GM23338 (cell line): ENCODE measurements around the gene DOCK3.

Experiments
- CREB1 ChIP-seq: fragments of 250-450 bp; sonication (Bioruptor Pico); IDR thresholded peaks from 2 replicates; pipeline ENCODE4 v1.5.0; 2020; ENCODE audit warnings: low read depth, mild to moderate bottlenecking, moderate library complexity
- EZH2 ChIP-seq: fragments of 200-600 bp; sonication (generic); IDR thresholded peaks from one replicate; pipeline ENCODE4 v1.8.0; 2017; ENCODE audit warnings: antibody characterized with exemption, mild to moderate bottlenecking, low read depth; ENCODE audit not compliant: unreplicated experiment
- EZH2phosphoT487 ChIP-seq: fragments of 200-600 bp; sonication (generic); IDR thresholded peaks from one replicate; pipeline ENCODE4 v1.8.1; 2018; ENCODE audit warnings: antibody characterized with exemption; ENCODE audit not compliant: unreplicated experiment
- JUNB ChIP-seq: IDR thresholded peaks from one replicate; pipeline ENCODE4 v1.6.1; 2016; ENCODE audit warnings: antibody characterized with exemption; ENCODE audit not compliant: unreplicated experiment
- NANOG ChIP-seq: IDR thresholded peaks from 2 replicates; pipeline ENCODE4 v1.6.1; 2016; ENCODE audit warnings: antibody characterized with exemption, borderline replicate concordance
- POLR2AphosphoS5 ChIP-seq: IDR thresholded peaks from 2 replicates; pipeline ENCODE4 v1.6.1; 2016; ENCODE audit warnings: antibody characterized with exemption, low read depth
- STAT1 ChIP-seq: IDR thresholded peaks from one replicate; pipeline ENCODE4 v1.6.1; 2016; ENCODE audit warnings: antibody characterized with exemption; ENCODE audit not compliant: unreplicated experiment
- ZNF114 ChIP-seq: fragments of 250-450 bp; sonication (Bioruptor Pico); IDR thresholded peaks from 2 replicates; pipeline ENCODE4 v1.5.0; 2020; ENCODE audit warnings: mild to moderate bottlenecking, moderate library complexity
- ZNF331 ChIP-seq: fragments of 250-450 bp; sonication (Bioruptor Pico); IDR thresholded peaks from 2 replicates; pipeline ENCODE4 v1.5.0; 2020; ENCODE audit warnings: low read depth, mild to moderate bottlenecking, moderate library complexity
- TF ChIP-seq, protein P1 (sequence below), 2 experiments: fragments of 200-600 bp in 1 of 2; sonication (generic) in 1 of 2; conservative IDR thresholded peaks; 2 replicates each; pipeline versions ENCODE4 v1.5.1 to v1.6.1; 2016 to 2017; ENCODE audit warnings: antibody characterized with exemption in 2 of 2, low read depth in 2 of 2, mild to moderate bottlenecking in 2 of 2, moderate library complexity in 1 of 2
- TF ChIP-seq, protein P2 (sequence below): IDR thresholded peaks from one replicate; pipeline ENCODE4 v1.6.1; 2018; ENCODE audit warnings: antibody characterized with exemption; ENCODE audit not compliant: unreplicated experiment
- TF ChIP-seq, protein P3 (sequence below): fragments of 250-450 bp; sonication (Bioruptor Pico); IDR thresholded peaks from 2 replicates; pipeline ENCODE4 v1.5.0; 2020; ENCODE audit warnings: mild to moderate bottlenecking, moderate library complexity
- TF ChIP-seq, protein P4 (sequence below): IDR thresholded peaks from 2 replicates; pipeline ENCODE4 v1.6.1; 2016; ENCODE audit warnings: antibody characterized with exemption

DNA sequence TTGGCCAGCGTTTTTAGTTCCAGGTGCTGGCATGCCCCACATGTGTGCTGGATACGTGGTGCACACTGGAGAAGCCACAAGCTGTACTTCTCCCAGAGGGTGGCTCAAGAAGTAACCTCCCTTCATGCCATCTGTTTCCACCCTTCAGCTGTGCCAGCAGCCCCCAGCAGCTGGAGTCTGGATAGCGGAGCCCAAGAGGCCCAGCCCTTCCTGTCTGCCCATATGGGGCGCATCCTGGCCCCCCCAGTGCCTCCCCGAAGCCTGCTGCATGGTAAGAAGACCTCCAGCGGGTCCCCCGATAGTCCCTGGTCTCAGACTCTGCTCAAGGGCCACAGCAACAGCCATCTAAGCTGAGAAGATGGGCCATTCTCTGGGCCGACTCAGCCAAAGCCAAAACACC is 704.6 kb downstream of the DOCK3 start:
- TF ChIP-seq, protein P1, sequence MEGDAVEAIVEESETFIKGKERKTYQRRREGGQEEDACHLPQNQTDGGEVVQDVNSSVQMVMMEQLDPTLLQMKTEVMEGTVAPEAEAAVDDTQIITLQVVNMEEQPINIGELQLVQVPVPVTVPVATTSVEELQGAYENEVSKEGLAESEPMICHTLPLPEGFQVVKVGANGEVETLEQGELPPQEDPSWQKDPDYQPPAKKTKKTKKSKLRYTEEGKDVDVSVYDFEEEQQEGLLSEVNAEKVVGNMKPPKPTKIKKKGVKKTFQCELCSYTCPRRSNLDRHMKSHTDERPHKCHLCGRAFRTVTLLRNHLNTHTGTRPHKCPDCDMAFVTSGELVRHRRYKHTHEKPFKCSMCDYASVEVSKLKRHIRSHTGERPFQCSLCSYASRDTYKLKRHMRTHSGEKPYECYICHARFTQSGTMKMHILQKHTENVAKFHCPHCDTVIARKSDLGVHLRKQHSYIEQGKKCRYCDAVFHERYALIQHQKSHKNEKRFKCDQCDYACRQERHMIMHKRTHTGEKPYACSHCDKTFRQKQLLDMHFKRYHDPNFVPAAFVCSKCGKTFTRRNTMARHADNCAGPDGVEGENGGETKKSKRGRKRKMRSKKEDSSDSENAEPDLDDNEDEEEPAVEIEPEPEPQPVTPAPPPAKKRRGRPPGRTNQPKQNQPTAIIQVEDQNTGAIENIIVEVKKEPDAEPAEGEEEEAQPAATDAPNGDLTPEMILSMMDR (conservative IDR thresholded peaks at IDR 0.05; ENCODE audit: low read depth in 2 of 2): no peak
- TF ChIP-seq, protein P2, sequence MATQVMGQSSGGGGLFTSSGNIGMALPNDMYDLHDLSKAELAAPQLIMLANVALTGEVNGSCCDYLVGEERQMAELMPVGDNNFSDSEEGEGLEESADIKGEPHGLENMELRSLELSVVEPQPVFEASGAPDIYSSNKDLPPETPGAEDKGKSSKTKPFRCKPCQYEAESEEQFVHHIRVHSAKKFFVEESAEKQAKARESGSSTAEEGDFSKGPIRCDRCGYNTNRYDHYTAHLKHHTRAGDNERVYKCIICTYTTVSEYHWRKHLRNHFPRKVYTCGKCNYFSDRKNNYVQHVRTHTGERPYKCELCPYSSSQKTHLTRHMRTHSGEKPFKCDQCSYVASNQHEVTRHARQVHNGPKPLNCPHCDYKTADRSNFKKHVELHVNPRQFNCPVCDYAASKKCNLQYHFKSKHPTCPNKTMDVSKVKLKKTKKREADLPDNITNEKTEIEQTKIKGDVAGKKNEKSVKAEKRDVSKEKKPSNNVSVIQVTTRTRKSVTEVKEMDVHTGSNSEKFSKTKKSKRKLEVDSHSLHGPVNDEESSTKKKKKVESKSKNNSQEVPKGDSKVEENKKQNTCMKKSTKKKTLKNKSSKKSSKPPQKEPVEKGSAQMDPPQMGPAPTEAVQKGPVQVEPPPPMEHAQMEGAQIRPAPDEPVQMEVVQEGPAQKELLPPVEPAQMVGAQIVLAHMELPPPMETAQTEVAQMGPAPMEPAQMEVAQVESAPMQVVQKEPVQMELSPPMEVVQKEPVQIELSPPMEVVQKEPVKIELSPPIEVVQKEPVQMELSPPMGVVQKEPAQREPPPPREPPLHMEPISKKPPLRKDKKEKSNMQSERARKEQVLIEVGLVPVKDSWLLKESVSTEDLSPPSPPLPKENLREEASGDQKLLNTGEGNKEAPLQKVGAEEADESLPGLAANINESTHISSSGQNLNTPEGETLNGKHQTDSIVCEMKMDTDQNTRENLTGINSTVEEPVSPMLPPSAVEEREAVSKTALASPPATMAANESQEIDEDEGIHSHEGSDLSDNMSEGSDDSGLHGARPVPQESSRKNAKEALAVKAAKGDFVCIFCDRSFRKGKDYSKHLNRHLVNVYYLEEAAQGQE: no peak
- TF ChIP-seq EZH2 (no peak), NANOG (no peak), POLR2AphosphoS5 (no peak), EZH2phosphoT487 (no peak), JUNB (no peak), CREB1 (no peak), ZNF331 (CRISPR knock-in tag) (no peak), STAT1 (no peak), ZNF114 (CRISPR knock-in tag) (no peak)
- TF ChIP-seq, protein P3, sequence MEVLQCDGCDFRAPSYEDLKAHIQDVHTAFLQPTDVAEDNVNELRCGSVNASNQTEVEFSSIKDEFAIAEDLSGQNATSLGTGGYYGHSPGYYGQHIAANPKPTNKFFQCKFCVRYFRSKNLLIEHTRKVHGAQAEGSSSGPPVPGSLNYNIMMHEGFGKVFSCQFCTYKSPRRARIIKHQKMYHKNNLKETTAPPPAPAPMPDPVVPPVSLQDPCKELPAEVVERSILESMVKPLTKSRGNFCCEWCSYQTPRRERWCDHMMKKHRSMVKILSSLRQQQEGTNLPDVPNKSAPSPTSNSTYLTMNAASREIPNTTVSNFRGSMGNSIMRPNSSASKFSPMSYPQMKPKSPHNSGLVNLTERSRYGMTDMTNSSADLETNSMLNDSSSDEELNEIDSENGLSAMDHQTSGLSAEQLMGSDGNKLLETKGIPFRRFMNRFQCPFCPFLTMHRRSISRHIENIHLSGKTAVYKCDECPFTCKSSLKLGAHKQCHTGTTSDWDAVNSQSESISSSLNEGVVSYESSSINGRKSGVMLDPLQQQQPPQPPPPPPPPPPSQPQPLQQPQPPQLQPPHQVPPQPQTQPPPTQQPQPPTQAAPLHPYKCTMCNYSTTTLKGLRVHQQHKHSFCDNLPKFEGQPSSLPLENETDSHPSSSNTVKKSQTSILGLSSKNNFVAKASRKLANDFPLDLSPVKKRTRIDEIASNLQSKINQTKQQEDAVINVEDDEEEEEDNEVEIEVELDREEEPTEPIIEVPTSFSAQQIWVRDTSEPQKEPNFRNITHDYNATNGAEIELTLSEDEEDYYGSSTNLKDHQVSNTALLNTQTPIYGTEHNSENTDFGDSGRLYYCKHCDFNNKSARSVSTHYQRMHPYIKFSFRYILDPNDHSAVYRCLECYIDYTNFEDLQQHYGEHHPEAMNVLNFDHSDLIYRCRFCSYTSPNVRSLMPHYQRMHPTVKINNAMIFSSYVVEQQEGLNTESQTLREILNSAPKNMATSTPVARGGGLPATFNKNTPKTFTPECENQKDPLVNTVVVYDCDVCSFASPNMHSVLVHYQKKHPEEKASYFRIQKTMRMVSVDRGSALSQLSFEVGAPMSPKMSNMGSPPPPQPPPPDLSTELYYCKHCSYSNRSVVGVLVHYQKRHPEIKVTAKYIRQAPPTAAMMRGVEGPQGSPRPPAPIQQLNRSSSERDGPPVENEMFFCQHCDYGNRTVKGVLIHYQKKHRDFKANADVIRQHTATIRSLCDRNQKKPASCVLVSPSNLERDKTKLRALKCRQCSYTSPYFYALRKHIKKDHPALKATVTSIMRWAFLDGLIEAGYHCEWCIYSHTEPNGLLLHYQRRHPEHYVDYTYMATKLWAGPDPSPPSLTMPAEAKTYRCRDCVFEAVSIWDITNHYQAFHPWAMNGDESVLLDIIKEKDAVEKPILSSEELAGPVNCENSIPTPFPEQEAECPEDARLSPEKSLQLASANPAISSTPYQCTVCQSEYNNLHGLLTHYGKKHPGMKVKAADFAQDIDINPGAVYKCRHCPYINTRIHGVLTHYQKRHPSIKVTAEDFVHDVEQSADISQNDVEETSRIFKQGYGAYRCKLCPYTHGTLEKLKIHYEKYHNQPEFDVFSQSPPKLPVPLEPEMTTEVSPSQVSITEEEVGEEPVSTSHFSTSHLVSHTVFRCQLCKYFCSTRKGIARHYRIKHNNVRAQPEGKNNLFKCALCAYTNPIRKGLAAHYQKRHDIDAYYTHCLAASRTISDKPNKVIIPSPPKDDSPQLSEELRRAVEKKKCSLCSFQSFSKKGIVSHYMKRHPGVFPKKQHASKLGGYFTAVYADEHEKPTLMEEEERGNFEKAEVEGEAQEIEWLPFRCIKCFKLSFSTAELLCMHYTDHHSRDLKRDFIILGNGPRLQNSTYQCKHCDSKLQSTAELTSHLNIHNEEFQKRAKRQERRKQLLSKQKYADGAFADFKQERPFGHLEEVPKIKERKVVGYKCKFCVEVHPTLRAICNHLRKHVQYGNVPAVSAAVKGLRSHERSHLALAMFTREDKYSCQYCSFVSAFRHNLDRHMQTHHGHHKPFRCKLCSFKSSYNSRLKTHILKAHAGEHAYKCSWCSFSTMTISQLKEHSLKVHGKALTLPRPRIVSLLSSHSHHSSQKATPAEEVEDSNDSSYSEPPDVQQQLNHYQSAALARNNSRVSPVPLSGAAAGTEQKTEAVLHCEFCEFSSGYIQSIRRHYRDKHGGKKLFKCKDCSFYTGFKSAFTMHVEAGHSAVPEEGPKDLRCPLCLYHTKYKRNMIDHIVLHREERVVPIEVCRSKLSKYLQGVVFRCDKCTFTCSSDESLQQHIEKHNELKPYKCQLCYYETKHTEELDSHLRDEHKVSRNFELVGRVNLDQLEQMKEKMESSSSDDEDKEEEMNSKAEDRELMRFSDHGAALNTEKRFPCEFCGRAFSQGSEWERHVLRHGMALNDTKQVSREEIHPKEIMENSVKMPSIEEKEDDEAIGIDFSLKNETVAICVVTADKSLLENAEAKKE: no peak
- TF ChIP-seq, protein P4, sequence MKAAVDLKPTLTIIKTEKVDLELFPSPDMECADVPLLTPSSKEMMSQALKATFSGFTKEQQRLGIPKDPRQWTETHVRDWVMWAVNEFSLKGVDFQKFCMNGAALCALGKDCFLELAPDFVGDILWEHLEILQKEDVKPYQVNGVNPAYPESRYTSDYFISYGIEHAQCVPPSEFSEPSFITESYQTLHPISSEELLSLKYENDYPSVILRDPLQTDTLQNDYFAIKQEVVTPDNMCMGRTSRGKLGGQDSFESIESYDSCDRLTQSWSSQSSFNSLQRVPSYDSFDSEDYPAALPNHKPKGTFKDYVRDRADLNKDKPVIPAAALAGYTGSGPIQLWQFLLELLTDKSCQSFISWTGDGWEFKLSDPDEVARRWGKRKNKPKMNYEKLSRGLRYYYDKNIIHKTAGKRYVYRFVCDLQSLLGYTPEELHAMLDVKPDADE: no peak
